GM18498 (cell line): ENCODE measurements around the gene ZNF750.

Experiments used
- ATAC-seq: cut with Tn5 transposase; IDR thresholded peaks from one replicate; pipeline ENCODE4 v1.9.1; 2021; ENCODE audit warnings: mild to moderate bottlenecking, moderate library complexity; ENCODE audit not compliant: unreplicated experiment

Gene ZNF750

GRCh38 chr17:82836823-82837357 is 2.9 kb downstream of the ZNF750 start:
- ATAC-seq, result no peak

- ATAC-seq, result no peak
Observed at GRCh38 chr17:82835766-82836512, 3.9 kb downstream of the ZNF750 start.

- no peak for ATAC-seq
Observed at GRCh38 chr17:82835122-82835521, 4.7 kb downstream of the ZNF750 start.

- ATAC-seq, result no peak
Observed at GRCh38 chr17:82832881-82833475, 6.8 kb downstream of the ZNF750 start.

- ATAC-seq, result no peak
Observed at GRCh38 chr17:82832411-82832810, 7.4 kb downstream of the ZNF750 start.

GRCh38 chr17:82831818-82832200 is 8.0 kb downstream of the ZNF750 start:
- ATAC-seq, result no peak

- no peak for ATAC-seq
Observed at GRCh38 chr17:82831041-82831817, 8.6 kb downstream of the ZNF750 start.

- ATAC-seq, result no peak
Observed at GRCh38 chr17:82830249-82830661, 9.6 kb downstream of the ZNF750 start.

- ATAC-seq, result no peak
Observed at GRCh38 chr17:82828875-82829487, 10.8 kb downstream of the ZNF750 start.

- ATAC-seq, result no peak
Observed at GRCh38 chr17:82826956-82827355, 12.9 kb downstream of the ZNF750 start.

GRCh38 chr17:82826211-82826610 is 13.6 kb downstream of the ZNF750 start:
- no peak for ATAC-seq

- ATAC-seq, result no peak
Observed at GRCh38 chr17:82825540-82826124, 14.2 kb downstream of the ZNF750 start.

- no peak for ATAC-seq
Observed at GRCh38 chr17:82823004-82823403, 16.8 kb downstream of the ZNF750 start.

GRCh38 chr17:82822281-82822680 is 17.5 kb downstream of the ZNF750 start:
- ATAC-seq, result no peak

GRCh38 chr17:82821554-82821953 is 18.3 kb downstream of the ZNF750 start:
- no peak for ATAC-seq

- ATAC-seq, result no peak
Observed at GRCh38 chr17:82820278-82821251, 19.3 kb downstream of the ZNF750 start.

- ATAC-seq, result no peak
Observed at GRCh38 chr17:82817947-82818346, 21.9 kb downstream of the ZNF750 start.

GRCh38 chr17:82816358-82816757 is 23.5 kb downstream of the ZNF750 start:
- ATAC-seq, result no peak

GRCh38 chr17:82815790-82816305 is 24.0 kb downstream of the ZNF750 start:
- no peak for ATAC-seq
